GM23338 (cell line): Measurements from ENCODE around the gene TICAM2. TPM values are rescaled to one million over a fixed set of nuclear protein-coding genes. Genes with fewer than 3 reads are reported as not detected.

Experiments
- ATAC-seq: fragments of 200-7000 bp; cut with Tn5 transposase; 3 replicates; pipeline ENCODE4 v1.9.1; 2020
- DNase-seq: peaks from one replicate; pipeline ENCODE4 v3.0.0-alpha.2; 2015; ENCODE audit warnings: low spot score
- H2AFZ ChIP-seq: fragments of 200-600 bp; sonication (generic); 2 replicates; pipeline ENCODE4 v1.8.0; 2016; ENCODE audit warnings: antibody characterized with exemption, mild to moderate bottlenecking, moderate library complexity
- H3F3A ChIP-seq: fragments of 200-600 bp; sonication (generic); replicated peaks from 2 replicates; pipeline ENCODE4 v1.8.0; 2017; ENCODE audit warnings: antibody characterized with exemption, mixed run types, low read depth
- H3K27ac ChIP-seq: fragments of 200-600 bp; sonication (generic); 2 replicates; pipeline ENCODE4 v1.6.1; 2016; ENCODE audit warnings: low read depth
- H3K27me3 ChIP-seq: fragments of 200-600 bp; sonication (generic); 2 replicates; pipeline ENCODE4 v1.8.0; 2016; ENCODE audit warnings: mild to moderate bottlenecking, mixed run types, moderate library complexity; ENCODE audit not compliant: insufficient read depth
- H3K36me3 ChIP-seq: fragments of 200-600 bp; sonication (generic); 2 replicates; pipeline ENCODE4 v1.8.0; 2016; ENCODE audit warnings: mild to moderate bottlenecking; ENCODE audit not compliant: insufficient read depth
- H3K4me1 ChIP-seq: fragments of 200-600 bp; sonication (generic); 2 replicates; pipeline ENCODE4 v1.8.0; 2016; ENCODE audit warnings: mild to moderate bottlenecking, moderate library complexity; ENCODE audit not compliant: insufficient read depth
- H3K4me2 ChIP-seq: fragments of 200-600 bp; sonication (generic); 2 replicates; pipeline ENCODE4 v1.7.1; 2017; ENCODE audit warnings: mixed run types
- H3K4me3 ChIP-seq: fragments of 200-600 bp; sonication (generic); 2 replicates; pipeline ENCODE4 v1.6.1; 2016; ENCODE audit warnings: mixed run types
- H3K79me2 ChIP-seq: fragments of 200-600 bp; sonication (generic); replicated peaks from 2 replicates; pipeline ENCODE4 v1.8.0; 2017; ENCODE audit warnings: mild to moderate bottlenecking; ENCODE audit not compliant: insufficient read depth
- H3K9me2 ChIP-seq: fragments of 200-600 bp; sonication (generic); 2 replicates; pipeline ENCODE4 v1.8.0; 2017; ENCODE audit not compliant: insufficient read depth
- H4K20me1 ChIP-seq: fragments of 200-600 bp; sonication (generic); replicated peaks from 2 replicates; pipeline ENCODE4 v1.8.0; 2017; ENCODE audit warnings: mild to moderate bottlenecking; ENCODE audit not compliant: insufficient read depth
- H3K27ac Mint-ChIP-seq: 2 replicates; pipeline ENCODE4 v1.8.0; 2020; ENCODE audit warnings: inconsistent platforms, mild to moderate bottlenecking, moderate library complexity, mixed read lengths
- H3K27me3 Mint-ChIP-seq: 3 replicates; pipeline ENCODE4 v1.8.0; 2022; ENCODE audit warnings: low read depth, mild to moderate bottlenecking, moderate library complexity, mixed read lengths, inconsistent platforms; ENCODE audit not compliant: insufficient read depth, poor library complexity
- H3K36me3 Mint-ChIP-seq: 3 replicates; pipeline ENCODE4 v1.8.0; 2021; ENCODE audit warnings: low read depth, mild to moderate bottlenecking, inconsistent platforms, moderate library complexity, mixed read lengths
- H3K4me1 Mint-ChIP-seq: 3 replicates; pipeline ENCODE4 v1.8.0; 2020; ENCODE audit warnings: mild to moderate bottlenecking, inconsistent platforms, mixed read lengths
- H3K4me3 Mint-ChIP-seq: 3 replicates; pipeline ENCODE4 v1.8.0; 2021; ENCODE audit warnings: moderate library complexity, mild to moderate bottlenecking, inconsistent platforms, mixed read lengths
- H3K9me3 Mint-ChIP-seq: 3 replicates; pipeline ENCODE4 v1.8.0; 2020; ENCODE audit warnings: moderate library complexity, mild to moderate bottlenecking, inconsistent platforms, mixed read lengths
- ETS1 ChIP-seq: IDR thresholded peaks from 2 replicates; pipeline ENCODE4 v1.6.1; 2016; ENCODE audit warnings: antibody characterized with exemption
- EZH2 ChIP-seq: fragments of 200-600 bp; sonication (generic); IDR thresholded peaks from one replicate; pipeline ENCODE4 v1.8.0; 2017; ENCODE audit warnings: antibody characterized with exemption, mild to moderate bottlenecking, low read depth; ENCODE audit not compliant: unreplicated experiment
- EZH2phosphoT487 ChIP-seq: fragments of 200-600 bp; sonication (generic); IDR thresholded peaks from one replicate; pipeline ENCODE4 v1.8.1; 2018; ENCODE audit warnings: antibody characterized with exemption; ENCODE audit not compliant: unreplicated experiment
- JUNB ChIP-seq: IDR thresholded peaks from one replicate; pipeline ENCODE4 v1.6.1; 2016; ENCODE audit warnings: antibody characterized with exemption; ENCODE audit not compliant: unreplicated experiment
- REST ChIP-seq: IDR thresholded peaks from one replicate; pipeline ENCODE4 v1.6.1; 2018; ENCODE audit warnings: antibody characterized with exemption; ENCODE audit not compliant: unreplicated experiment
- STAT1 ChIP-seq: IDR thresholded peaks from one replicate; pipeline ENCODE4 v1.6.1; 2016; ENCODE audit warnings: antibody characterized with exemption; ENCODE audit not compliant: unreplicated experiment
- ZNF114 ChIP-seq: fragments of 250-450 bp; sonication (Bioruptor Pico); IDR thresholded peaks from 2 replicates; pipeline ENCODE4 v1.5.0; 2020; ENCODE audit warnings: mild to moderate bottlenecking, moderate library complexity
- ZNF331 ChIP-seq: fragments of 250-450 bp; sonication (Bioruptor Pico); IDR thresholded peaks from 2 replicates; pipeline ENCODE4 v1.5.0; 2020; ENCODE audit warnings: low read depth, mild to moderate bottlenecking, moderate library complexity
- polyA plus RNA-seq: library from polyadenylated mRNA; unstranded; fragments of >200 nt; fragmentation: Nextera tagmentation; extraction: Ambion mirVana; gene quantifications from 2 replicates; pipeline ENCODE4 v1.2.1, GENCODE V29; 2016
- total RNA-seq: library from RNA; depleted of rRNA; stranded (reverse); fragments of >200 nt; shearing (Covaris generic); gene quantifications from 2 replicates; pipeline ENCODE4 v1.2.3, GENCODE V29; 2014

The TICAM2 gene
- total and polyA plus RNA-seq, 2 experiments from 2014 or later: 1.0 TPM; not detected in 1

- TF ChIP-seq REST (no peak), JUNB (no peak), ETS1 (no peak), ZNF114 (CRISPR knock-in tag) (no peak), ZNF331 (CRISPR knock-in tag) (no peak)
Observed at GRCh38 chr5:115561176-115561575, 41.1 kb downstream of the TICAM2 start (continued).

GRCh38 chr5:115559524-115559923 lies 42.8 kb downstream of the TICAM2 start:
- Mint-ChIP-seq H3K9me3 (no peaks in the 10 kb centered on the region), H3K27me3 (no peaks in the 10 kb centered on the region), H3K4me1 (peaks cover 12% of the 10 kb centered on the region), H3K4me3 (no peak overlapping the region), H3K27ac (no peak overlapping the region), H3K36me3 (no peaks in the 10 kb centered on the region)
- no peak overlapping the region for H3K4me2 ChIP-seq
- H3F3A ChIP-seq: no peaks in the 10 kb centered on the region
- no peak overlapping the region for H3K4me3 ChIP-seq
- H3K36me3 ChIP-seq: no peaks in the 10 kb centered on the region
- H3K9me2 ChIP-seq: no peaks in the 10 kb centered on the region
- H3K79me2 ChIP-seq: no peaks in the 10 kb centered on the region
- DNase-seq (no peak), ATAC-seq (no peak)
- TF ChIP-seq STAT1: no peak
- TF ChIP-seq EZH2phosphoT487: no peak
- TF ChIP-seq EZH2: no peak
- no peak for TF ChIP-seq ETS1
- no peak for TF ChIP-seq JUNB
- no peak for TF ChIP-seq REST
- TF ChIP-seq ZNF331 (CRISPR knock-in tag): no peak
- no peak overlapping the region for H3K27ac ChIP-seq
- no peaks in the 10 kb centered on the region for H3K27me3 ChIP-seq
- peaks cover 8% of the 10 kb centered on the region for H3K4me1 ChIP-seq
- H2AFZ ChIP-seq: no peak overlapping the region
- H4K20me1 ChIP-seq: no peaks in the 10 kb centered on the region
